HFF-Myc (cell line): Measurements from ENCODE around the gene REPIN1.

Experiments used
- DNase-seq: peaks from one replicate; pipeline ENCODE4 v3.0.0-alpha.2; 2011; ENCODE audit warnings: low read depth; ENCODE audit errors: extremely low read depth
- H3K4me3 ChIP-seq: replicated peaks from 2 replicates; pipeline ENCODE4 v1.5.1; 2011; ENCODE audit warnings: low read depth, mild to moderate bottlenecking, control low read depth, low read length
- CTCF ChIP-seq: IDR thresholded peaks from 2 replicates; pipeline ENCODE4 v1.5.1; 2012; ENCODE audit warnings: mild to moderate bottlenecking, low read depth, low read length, control low read depth; ENCODE audit errors: missing control alignments

REPIN1 gene

GRCh38 chr7:150421831-150422230, 53.2 kb downstream of the REPIN1 start:
- TF ChIP-seq CTCF = no peak
- H3K4me3 ChIP-seq = no peak overlapping the region
- no peak for DNase-seq
